ENCODE measurements around the gene AKR1C4.

AKR1C4 gene

GRCh38 chr10:5183923-5184322, 12.7 kb upstream of the AKR1C4 start:
- no peak for TF ChIP-seq CTCF (IDR thresholded peaks at IDR 0.05; ENCODE audit: low read depth, low read length)
- in situ Hi-C loops (cut with HindIII; ENCODE audit: low sequenced_read_pairs): no loop called here
- no peak for DNase-seq (ENCODE audit: low read depth, low spot score)
- H3K4me3 ChIP-seq (ENCODE audit: low read depth, low read length): no peak overlapping the region

- no peak within 1 kb of the TSS for H3K4me3 ChIP-seq (ENCODE audit: low read depth, low read length)
- TF ChIP-seq CTCF (IDR thresholded peaks at IDR 0.05; ENCODE audit: low read depth, low read length): no peak
- DNase-seq (ENCODE audit: low read depth, low spot score): no peak
- in situ Hi-C loops (cut with HindIII; ENCODE audit: low sequenced_read_pairs): no loop called here
Measured at GRCh38 chr10:5184987-5185775, 11.5 kb upstream of the AKR1C4 start, which contains the start of gene AKR1C8. Gene AKR1C8, minus strand, starts transcription at chr10:5185150. Its CDS starts 46 bp downstream, at chr10:5185104.

- TF ChIP-seq CTCF (IDR thresholded peaks at IDR 0.05; ENCODE audit: low read depth, low read length): no peak
- DNase-seq (ENCODE audit: low read depth, low spot score): no peak
- in situ Hi-C loops (cut with HindIII; ENCODE audit: low sequenced_read_pairs): no loop called here
- no peak overlapping the region for H3K4me3 ChIP-seq (ENCODE audit: low read depth, low read length)
Measured at GRCh38 chr10:5187867-5188266, 8.8 kb upstream of the AKR1C4 start.

- DNase-seq (ENCODE audit: low read depth, low spot score): no peak
- in situ Hi-C loops (cut with HindIII; ENCODE audit: low sequenced_read_pairs): no loop called here
- no peak overlapping the region for H3K4me3 ChIP-seq (ENCODE audit: low read depth, low read length)
- no peak for TF ChIP-seq CTCF (IDR thresholded peaks at IDR 0.05; ENCODE audit: low read depth, low read length)
Measured at GRCh38 chr10:5188358-5188757, 8.3 kb upstream of the AKR1C4 start.

- no peak overlapping the region for H3K4me3 ChIP-seq (ENCODE audit: low read depth, low read length)
- no peak for DNase-seq (ENCODE audit: low read depth, low spot score)
- in situ Hi-C loops (cut with HindIII; ENCODE audit: low sequenced_read_pairs): no loop called here
- TF ChIP-seq CTCF (IDR thresholded peaks at IDR 0.05; ENCODE audit: low read depth, low read length): no peak
Measured at GRCh38 chr10:5194431-5194830, 2.2 kb upstream of the AKR1C4 start.

- TF ChIP-seq CTCF (IDR thresholded peaks at IDR 0.05; ENCODE audit: low read depth, low read length): no peak
- no peak for DNase-seq (ENCODE audit: low read depth, low spot score)
- in situ Hi-C loops (cut with HindIII; ENCODE audit: low sequenced_read_pairs): no loop called here
- no peak overlapping the region for H3K4me3 ChIP-seq (ENCODE audit: low read depth, low read length)
Measured at GRCh38 chr10:5195727-5196374, 786 bp upstream of the AKR1C4 start.
